Cardiac fibroblast (primary cell): Measurements from ENCODE around the gene SLC47A2.

Source experiments
- DNase-seq, 2 donors: peaks; one replicate each; pipeline versions ENCODE4 v3.0.0 to v3.0.0-alpha.2; 2010; ENCODE audit warnings: low read depth in 2 of 2
- H3K4me3 ChIP-seq, 2 donors: replicated peaks in 1 of 2; 1 replicate in 1 of 2; 2 replicates in 1 of 2; pipeline ENCODE4 v1.5.1; 2011; ENCODE audit warnings: low read depth in 2 of 2, low read length in 2 of 2, mild to moderate bottlenecking in 2 of 2, moderate library complexity in 1 of 2
- TF ChIP-seq, protein P1 (sequence below): IDR thresholded peaks from one replicate; pipeline ENCODE4 v1.5.1; 2011; ENCODE audit warnings: low read depth, mild to moderate bottlenecking, low read length, inconsistent platforms

The SLC47A2 gene

DNA sequence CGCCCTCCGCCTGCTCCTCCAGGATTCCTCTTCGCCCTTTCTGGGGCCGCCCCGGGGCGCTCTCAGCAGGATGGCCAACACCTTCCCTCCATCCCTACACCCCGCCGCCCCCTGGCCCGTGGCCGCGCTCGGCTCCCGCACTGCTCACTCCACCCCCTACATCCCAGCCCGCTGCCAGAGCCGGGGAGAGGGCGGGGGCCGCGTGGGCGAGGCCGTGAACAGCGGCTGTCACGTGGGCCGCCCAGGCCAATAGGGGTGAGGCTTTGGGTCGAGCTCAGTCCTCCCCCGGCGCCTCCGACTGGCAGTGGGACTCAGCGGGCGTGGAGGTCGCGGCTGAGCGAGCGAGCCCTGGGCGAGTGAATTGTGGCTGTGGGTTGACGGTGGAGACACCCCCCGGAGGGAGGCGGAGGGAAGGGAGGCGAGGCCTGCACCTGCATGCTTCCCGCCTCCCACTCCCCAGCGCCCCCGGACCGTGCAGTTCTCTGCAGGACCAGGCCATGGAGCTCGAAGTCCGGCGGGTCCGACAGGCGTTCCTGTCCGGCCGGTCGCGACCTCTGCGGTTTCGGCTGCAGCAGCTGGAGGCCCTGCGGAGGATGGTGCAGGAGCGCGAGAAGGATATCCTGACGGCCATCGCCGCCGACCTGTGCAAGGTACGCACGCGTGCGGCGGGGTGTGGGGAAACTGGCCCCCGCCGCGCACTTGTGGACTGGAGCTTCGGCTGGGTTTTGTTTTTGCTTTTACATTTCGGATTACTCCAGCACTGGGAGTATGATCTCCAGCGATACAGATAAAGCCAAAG lies 67.7 kb downstream of the SLC47A2 start, which contains the start of gene ALDH3A2:
ALDH3A2 (plus strand) TSS at position 277 of the 799 bp plus-strand sequence; CDS start at position 498, 221 bp downstream.
- H3K4me3 ChIP-seq, result peak within 1 kb of the TSS; percentile 84 to 86
- TF ChIP-seq, protein P1, sequence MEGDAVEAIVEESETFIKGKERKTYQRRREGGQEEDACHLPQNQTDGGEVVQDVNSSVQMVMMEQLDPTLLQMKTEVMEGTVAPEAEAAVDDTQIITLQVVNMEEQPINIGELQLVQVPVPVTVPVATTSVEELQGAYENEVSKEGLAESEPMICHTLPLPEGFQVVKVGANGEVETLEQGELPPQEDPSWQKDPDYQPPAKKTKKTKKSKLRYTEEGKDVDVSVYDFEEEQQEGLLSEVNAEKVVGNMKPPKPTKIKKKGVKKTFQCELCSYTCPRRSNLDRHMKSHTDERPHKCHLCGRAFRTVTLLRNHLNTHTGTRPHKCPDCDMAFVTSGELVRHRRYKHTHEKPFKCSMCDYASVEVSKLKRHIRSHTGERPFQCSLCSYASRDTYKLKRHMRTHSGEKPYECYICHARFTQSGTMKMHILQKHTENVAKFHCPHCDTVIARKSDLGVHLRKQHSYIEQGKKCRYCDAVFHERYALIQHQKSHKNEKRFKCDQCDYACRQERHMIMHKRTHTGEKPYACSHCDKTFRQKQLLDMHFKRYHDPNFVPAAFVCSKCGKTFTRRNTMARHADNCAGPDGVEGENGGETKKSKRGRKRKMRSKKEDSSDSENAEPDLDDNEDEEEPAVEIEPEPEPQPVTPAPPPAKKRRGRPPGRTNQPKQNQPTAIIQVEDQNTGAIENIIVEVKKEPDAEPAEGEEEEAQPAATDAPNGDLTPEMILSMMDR, result peak; percentile 32
- DNase-seq, result peak; percentile 94 to 96

DNA sequence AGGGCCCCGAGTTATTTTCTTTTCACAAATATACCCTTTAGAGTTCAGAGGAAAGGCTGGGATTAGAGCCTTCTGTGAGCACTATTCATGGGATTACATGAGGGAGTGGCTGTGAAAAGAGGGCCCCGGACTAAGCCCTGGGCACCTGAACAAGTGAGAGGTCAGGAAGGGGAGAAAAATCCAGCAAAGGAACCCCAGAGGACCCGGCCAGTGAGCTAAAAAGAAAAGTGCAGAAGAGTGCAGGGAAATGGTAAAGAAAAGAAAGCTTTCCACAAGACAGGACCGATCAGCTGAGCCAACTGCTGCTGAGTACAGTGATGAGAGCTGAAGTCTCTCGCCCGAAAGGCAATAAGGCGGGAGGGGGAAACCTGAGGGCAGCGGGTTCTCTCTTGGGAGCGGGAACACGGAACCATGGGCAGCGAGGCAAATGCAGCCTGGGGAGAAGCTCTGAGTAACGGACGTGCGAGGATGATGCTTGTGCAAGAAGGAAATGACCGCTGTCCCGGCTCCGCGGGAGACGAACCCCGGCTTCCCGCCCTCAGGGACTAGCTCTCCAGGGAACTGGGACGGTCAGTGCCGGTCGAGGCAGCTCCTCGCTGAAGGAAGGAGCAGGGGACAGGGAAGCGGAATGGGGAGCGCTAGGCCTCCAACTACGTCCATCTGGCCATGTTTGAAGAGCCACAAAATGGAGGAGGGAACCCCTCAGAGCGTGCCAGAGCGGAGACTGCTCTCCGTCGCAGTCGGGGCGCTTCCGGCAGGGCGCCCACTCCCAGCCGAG lies 68.5 kb downstream of the SLC47A2 start:
- TF ChIP-seq, protein P1, result no peak
- peak; percentile 78 to 87 for DNase-seq
- H3K4me3 ChIP-seq, result peak overlapping the region; percentile 84 to 86

DNA sequence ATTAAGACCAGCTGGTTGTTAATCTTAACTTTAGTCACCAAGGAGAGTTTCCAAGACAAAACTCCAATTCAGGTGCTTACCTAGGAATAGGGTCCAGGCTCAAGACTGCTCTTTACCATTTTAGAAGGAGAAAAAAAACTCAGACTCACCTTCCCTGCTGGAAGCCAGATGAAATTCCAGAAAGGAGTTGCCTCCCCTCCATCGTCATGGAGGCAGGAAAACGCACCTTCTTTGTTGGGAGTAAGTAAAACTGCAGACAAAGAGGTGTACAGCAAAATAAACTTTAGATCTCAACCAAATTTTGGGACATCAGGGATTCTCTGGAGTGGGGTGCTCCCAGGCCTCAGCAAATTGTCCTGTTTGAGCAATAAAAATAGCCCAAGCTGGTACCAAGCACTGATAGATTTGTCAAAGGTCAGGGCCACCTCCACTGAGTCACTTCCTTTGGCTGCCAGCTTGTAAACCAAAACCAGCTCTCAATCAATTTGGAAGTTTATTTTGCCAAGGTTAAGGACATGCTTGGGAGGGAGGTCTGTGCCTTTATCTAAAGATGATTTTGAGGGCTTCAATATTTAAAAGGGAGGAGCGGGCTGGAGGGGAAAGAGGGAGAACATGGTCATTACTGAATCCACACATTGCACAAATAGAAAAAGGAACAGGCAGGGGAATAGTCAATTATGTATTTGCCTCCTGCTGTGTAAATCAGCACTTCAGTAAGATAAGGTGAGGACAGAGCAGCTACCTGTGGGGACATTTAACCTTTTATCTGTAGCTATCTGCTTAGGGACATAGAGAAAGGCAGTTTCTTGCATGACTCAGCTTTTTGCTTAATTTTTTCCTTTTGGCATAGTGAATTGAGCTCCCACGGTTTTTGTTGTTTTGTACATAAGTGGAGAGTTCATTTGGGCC lies 69.3 kb downstream of the SLC47A2 start:
- no peak overlapping the region for H3K4me3 ChIP-seq
- peak; percentile 26 to 36 for DNase-seq

DNA sequence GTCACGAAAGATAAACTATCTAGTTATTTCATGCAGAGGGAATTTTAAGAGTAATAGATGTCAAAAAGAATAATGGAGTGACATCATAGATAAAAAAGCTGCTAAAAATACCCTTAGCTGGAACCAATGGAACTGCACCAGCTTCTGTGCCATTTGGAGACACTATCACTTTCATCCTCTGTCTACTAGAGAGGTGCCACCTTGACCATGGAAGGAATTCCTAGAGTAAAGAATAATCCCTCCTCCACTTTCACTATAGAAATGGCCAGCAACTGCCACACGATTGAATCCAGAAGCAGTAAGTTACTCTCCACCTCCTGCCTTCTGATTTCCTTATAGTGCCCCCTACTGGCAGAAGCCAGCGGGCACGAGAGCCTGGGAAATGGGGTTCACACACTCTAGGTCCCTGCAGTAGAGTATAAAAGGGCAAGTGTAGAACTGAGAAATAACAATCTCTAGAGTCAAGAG lies 70.6 kb downstream of the SLC47A2 start:
- peak in 1 of 2 donors; percentile 34 for DNase-seq
- no peak overlapping the region for H3K4me3 ChIP-seq
- TF ChIP-seq, protein P1, result peak; percentile 69

More for the DNA sequence above, 69.3 kb downstream of the SLC47A2 start:
- TF ChIP-seq, protein P1, result no peak

DNA sequence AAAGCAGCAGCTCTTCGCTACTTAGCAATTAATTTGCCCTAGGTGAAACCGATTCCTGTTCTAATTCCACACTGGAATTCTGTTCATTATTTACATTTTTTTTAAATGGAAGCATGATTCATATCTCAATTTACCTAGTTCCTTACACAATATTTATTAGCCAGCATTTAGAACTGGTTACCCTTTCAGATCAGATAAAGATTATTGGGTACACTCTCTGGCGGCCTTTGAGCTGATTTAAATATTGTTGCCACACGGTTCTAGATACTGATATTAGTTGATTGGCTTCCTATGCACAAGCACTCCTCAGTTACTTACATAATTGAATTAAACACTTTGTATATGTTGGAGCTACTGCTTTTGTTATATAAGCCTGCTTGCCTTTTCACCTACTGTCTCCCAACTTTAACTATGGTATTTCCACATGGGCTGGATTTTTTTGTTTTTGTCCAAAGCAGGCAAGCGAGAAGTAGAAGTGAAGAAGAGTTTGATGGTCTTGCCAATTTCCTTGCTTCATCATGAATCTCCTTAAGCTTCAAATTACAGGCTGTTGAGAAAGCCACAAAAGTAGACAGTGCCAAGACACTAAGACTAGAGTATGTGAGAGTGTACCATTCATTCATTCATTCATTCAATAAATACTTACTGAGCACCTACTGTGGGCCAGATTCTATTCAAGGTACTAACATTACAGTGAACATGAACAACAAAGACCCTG lies 71.7 kb downstream of the SLC47A2 start:
- no peak overlapping the region for H3K4me3 ChIP-seq
- TF ChIP-seq, protein P1, result no peak
- peak; percentile 13 to 55 for DNase-seq
